GM19328 (cell line): ENCODE data around the gene GSN.

Experiments
- ATAC-seq: cut with Tn5 transposase; IDR thresholded peaks from one replicate; pipeline ENCODE4 v1.9.1; 2021; ENCODE audit warnings: mild to moderate bottlenecking, moderate library complexity; ENCODE audit not compliant: unreplicated experiment

Gene GSN

DNA sequence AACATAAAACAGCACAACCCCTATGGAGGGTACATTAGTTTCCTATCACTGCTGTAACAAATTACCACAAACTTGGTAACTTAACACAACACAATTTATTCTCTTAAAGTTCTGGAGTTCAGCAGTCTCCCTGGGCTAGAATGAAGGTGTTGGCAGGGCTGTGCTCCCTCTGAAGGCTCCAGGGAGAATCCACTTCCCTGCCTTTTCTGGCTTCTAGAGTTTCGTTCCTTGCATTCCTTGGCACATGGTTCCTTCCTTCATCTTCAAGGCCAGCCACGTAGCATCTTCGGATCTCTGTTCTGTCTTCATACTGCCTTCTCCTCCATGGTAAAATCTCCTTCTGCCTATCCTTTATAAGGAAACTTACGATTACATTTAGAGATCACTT lies 25.0 kb upstream of the GSN start:
- no peak for ATAC-seq

DNA sequence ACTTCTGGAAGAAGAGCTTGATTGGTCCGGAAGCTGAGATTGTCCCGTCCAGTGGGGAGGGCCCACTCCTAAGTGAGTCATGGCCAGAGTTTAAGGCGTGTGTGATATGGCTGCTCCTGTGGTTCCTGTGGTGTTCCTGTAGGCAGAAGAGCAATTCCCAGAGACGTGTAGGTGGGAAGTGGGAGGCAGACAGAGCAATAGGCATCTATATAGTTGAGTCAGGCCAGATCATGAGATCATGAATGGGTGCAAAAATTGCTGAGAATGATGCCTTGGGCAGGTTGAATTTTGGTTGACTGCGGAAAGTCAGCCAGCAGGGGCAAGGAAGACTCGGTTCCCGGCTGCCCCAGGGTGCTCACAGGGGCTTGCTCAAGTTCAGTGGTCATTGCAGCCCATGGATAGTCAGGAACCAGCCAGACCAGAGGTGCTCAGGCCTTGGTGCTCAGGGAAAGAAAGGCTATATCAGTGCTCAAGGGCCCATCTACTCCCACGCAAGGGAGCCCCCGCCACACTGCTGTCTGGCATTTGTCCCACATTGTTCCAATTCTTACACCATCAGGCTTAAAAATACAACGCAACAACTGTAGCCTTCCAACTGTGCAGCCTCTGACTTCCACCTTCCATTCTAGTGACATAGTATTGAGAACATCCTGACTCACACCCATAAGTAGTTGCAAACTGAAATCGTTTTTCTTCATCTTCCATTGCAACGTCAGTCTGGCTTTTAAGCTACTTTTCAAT lies 21.0 kb upstream of the GSN start:
- no peak for ATAC-seq

DNA sequence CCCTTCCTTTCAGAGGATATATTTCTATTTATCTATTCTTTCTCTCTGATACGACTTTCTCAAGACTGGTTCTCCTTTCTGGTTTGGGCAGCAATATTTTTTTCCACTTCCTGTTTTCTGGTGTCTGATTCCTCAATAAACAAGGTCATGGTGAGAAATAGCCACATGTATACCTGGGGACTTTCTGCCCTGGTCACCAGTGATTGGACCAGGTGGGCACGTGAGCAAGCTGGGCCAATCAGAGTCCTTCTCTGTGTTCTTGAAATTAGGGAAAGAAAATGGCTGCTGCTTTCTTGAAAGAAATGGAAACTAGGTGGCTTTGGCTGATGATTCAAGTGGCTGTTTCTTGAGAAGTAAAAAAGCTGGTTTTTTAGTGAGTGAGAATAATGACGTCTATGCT lies 18.4 kb upstream of the GSN start:
- ATAC-seq = no peak

DNA sequence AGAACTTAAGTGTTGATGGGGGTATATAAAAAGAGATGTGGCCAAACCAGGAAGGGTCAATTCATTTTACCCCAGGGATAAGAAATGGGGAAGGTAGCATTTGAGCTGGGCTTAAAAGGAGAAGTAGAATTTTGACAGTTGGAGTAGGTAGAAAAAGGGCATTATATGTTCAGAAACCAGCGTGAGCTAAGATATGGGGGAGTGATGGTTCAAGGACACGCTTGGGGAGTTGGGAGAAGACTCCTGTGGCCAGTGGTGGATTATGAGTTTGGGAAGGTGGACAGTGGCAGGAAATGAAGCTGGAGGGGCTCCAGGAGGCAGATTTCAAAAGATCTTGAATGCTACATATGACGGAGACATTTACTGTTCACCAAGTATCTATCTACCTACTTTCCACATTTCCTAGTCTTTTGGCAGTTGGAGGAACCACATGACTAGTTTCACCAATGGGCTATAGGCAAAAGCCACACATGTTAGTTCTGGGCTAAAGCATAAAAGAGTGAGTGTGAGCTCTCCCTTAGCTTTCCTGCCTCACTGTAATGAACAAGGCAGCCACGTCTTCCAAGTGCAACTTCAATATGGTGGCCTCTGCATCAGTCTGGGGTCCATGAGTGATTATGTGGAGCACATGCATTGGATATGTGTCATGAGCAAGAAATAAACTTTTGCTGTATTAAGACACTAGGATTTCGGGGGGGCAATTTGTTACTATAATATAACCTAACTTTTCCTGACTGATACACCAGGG lies 15.7 kb upstream of the GSN start:
- ATAC-seq = no peak

DNA sequence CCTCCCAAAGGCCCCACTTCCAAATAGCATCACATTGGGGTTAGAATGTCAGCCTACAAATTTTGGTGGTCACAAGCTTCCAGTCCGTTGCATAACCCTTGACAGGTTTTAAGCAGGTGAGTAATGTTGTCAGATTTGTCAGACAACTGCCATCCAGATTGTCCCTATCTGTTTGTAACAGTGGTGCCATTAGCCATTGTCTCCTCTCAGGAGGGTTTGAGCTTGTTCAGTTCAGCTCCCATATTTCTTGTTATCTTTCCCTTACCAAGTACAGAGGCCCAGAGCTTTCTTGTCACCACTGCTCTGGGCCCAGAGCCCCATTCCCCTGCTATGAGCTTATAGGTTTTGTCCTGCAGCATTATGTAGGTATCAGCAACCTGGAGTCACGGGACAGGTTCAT lies 14.8 kb upstream of the GSN start:
- no peak for ATAC-seq

DNA sequence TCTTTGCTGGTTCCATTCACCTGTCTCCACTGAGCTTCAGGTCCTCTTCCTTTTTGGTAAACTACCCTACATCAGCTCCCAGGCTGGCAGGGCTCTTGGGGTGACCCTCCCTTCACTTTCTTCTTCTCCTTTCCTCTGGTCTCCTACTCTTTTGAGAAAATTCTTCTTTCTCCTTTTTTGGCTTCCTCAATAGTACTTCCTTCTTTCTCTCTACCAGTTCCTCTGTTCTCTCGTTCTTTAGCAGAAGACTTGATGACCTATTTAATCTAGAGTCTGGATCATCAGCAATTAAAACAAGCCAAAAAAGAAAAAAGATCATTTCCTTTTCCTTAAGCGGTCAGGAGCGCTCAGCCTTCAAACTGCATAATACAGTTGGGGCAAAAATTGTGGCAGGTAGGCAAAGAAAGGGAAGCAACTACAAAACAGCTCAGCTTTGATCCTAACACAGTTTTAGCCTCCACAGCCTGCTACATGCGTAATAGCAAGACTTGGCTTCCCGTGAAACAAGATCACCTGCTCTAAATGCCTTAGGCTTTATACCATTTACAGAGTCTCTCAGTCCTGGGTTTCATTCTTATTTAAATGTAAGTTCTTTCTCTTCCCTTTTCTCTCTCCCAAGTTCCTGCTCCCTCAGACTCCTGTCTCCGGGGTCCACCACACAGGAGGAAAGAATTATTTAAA lies 14.0 kb upstream of the GSN start:
- ATAC-seq = no peak

DNA sequence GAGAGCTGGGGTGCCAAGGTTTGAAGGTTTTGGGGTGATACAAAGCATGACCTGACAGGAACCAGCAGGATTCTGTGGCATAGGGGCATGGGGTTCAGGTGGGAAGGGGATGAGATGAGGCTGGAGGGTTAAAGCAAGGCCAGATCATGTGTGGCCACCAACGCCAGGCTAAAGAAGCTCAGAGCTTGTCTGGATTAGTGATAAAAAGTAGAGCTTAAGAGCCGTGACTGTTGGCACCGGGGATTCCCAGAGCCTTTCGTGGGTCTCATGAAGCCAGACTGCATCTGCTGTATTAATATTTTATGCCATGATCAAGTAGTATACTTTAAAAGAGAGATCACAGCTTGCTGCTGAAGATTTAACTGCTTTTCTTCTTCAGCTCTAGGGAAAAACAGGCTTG lies 8.5 kb upstream of the GSN start:
- ATAC-seq = no peak

DNA sequence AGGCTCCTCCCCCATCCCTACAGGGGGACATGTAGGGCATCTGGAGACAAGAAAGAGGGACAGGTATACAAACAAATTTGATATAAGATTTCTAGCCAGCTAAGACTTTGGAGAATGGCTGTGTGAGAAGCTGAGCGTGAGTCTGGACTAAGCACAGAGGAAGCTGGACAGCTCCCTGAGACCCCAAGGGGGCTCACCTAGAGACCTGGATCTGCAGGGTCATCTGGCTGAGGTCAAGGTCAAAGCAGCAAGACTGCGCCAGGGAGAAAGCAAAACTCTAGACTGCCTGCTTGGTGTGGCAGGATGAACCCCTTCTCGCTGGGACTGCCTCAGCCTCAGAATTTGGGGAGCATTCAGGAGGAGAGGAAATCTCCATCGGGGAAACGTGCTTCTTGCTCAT lies 8.0 kb upstream of the GSN start:
- ATAC-seq = no peak

DNA sequence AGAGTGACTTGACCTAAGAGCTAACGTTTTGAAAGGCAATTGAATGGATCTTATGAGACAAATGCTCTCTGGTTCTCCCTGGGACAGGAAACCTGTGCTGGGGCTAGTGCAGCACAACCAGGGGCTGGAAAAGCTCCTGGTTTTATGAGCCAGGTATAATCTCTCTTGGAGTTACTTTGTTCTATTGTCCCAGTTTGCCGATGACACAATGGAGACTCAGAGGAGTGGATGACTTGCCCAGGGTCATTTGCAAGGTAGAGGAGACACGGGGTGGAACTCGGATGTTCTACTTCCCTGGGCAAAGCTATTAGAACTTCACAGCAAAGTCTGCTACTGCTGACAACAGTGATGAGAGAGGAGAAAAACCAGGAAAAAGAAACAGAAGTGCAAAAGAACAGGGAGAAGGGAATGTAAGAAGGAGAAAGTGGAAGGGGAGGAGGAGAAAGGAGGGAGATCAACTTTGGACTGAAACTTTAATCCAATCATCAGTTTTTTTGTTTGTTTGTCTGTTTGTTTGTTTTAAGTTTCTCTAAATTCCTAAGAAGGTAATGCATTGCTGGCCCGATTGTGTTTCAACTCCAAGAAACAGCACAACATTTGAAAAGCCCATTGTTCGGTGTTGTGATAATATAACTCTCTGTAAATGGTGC lies 7.4 kb upstream of the GSN start:
- ATAC-seq = no peak

DNA sequence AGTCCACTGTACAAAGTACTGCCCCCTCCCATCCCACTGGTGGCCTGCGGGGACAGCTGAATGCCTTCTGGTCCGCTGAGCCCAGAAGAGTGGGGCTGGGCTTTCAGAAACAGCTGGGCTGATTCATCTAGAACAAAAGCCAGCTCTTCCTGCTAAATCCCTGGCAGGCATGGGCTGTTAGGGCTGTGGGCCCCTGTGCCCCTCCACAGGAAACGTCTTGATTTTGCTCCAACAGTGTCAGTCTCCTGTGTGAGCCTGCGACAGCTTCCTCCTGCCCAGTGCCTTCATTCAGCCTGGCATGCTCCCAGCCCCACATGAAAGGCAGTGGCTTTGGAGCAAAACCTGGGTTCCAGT lies 6.9 kb upstream of the GSN start:
- no peak for ATAC-seq

DNA sequence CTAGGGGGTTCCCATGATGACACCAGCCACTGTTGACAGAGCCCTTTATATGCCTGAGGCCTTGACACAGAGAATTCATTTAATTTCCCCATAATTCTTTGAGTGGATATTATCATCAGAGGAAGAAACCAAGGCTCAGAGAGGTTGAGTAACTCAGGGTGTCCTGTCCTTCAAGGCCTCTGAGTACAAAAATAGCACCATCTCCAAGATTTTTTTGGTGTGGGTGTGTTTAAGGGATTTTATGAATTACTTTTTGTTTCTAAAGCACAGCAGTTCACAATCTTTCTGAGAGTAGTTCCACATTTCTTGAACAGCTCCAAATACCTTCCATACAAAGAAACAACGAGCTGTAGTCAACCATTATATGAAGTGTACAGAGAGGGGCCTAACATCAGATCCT lies 6.2 kb upstream of the GSN start:
- no peak for ATAC-seq

DNA sequence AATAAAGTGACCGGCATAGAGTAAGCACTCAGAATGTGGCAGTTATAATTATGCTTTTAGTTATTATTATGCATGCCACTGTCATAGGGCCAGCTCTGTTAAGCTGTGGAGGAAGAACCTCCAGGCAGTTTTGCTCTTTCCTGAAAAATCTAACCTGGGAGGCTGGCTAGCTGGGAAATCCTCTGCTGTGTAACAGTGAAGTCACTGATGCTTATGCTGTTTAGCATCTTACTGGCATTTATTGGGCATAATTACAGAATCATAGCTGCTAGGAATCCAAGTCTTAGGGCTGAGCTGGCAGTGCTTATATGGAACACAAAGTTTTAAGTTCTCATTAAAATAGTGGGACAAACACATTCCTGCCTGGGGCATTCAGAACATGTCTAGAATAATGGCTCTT lies 5.5 kb upstream of the GSN start:
- ATAC-seq = no peak

DNA sequence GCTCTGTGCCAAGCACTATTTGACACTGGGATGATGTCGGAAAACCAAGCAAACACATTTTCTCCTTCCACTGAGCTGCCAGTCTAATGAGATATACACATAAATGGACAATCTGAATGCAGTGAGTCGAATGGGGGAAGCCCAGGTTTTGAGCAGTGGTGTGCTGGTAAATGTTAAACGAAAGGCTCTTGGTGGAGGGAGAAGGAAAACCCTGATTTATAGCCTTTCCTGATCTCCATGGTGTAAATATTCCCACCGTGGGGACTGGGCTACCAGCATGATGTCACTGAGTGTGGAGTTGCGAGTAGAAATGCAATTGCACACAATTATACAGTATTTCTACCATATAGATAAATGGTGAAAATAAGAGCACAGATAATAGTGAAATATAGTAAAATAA lies 5.0 kb upstream of the GSN start:
- no peak for ATAC-seq

DNA sequence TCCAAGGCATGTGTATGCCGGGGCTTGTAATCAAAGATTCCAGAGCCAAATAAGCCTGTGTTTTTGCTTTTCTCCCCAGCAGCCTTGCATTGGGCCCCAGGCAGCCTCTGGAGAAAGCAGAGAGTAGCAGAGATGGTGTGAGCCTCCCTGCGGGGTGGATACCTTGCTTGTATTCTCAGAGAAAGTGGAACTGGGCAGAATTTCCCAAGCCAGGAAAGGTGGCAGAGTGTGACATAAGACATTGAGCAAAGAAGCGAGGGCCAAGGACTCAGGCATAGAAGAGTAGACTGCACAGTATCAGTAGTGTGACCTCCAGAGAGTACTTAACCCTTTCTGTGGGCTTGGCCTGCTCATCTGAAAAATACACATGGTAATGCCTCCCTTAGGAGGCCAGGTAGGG lies 1.6 kb upstream of the GSN start:
- no peak for ATAC-seq

DNA sequence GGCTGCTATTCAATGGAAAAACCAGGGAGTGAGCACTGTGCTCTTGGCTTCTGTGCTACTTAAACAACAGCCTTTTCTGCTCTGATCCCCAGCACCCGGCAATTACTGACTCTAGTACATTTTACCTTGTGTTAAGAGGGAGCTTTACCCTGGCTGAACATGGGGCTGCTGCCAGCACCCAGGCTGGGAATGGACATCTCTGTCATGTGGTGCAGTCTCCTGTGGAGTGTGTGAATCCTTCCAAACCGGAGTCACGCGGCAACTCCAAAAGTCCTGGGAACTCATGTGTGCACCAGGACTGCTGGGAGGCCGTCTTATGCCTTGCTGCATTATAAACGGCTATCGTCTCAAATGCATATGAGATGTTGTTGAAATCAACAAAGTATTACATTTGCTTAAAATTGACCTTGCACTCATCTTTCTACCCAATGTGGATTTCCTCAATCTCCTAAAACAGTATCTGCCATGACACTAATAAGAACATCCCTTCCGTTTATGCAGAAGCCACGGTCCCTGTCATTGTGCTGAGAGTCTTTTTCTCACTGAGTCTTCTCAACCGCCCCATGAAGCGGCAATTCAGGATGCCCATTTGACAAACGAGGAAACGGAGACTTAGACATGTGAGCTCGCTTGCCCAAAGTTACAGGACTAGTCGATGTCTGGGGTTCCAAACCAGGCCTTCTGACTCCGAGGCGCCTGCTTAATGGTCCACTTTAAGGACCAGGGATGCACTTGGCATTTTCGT lies 884 bp upstream of the GSN start:
- no peak for ATAC-seq

DNA sequence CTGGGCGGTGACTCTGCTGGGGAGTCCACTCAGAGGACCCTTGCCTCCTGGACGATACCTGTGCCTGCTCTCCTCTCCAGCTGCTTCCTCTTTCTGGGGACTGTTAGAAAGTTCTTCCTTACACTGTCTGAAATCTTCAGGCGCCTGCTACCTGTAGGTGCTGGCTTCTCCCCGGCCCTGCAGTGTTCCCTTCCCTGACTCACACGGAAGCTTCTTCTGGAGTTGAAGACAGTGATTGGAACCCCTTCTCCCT lies 562 bp downstream of the GSN start:
- ATAC-seq = no peak

DNA sequence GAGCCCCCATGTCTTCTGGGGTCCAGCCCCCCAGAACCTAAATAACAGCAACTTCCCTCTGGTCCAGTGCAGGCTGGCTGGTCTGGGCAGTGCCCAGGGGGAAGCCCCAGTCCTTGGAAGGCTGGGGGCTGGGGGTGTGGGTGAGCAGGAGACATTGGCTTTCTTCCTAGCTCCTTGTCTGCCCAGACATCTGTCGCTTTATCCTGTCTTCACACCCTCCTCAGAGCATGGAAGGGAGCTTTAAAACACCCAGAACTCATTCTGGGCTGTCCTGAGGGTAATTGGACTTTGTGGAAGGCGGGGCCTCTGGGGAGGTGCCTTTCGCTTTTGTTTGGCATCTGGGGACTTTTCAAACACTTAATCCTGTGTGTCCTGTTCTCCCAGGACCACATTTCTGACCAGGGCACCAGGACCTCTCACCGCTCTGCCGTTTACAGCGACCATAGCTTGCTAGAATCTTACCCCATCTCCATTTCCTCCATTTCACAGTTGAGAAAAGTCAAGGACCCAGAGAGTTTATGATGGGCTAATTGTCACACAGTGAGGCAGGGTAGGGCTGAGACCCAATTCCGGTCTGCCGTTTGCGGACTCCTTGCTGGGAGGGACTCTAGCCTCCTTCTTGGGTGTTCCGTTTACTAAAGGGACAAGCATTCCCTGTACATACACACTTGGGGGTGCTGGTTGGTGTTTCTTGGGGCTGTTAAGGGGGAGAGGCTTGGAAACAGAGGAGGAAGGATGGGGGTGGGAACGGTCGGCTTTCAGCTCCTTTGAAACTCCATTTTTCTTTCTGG lies 1.1 kb downstream of the GSN start:
- no peak for ATAC-seq

DNA sequence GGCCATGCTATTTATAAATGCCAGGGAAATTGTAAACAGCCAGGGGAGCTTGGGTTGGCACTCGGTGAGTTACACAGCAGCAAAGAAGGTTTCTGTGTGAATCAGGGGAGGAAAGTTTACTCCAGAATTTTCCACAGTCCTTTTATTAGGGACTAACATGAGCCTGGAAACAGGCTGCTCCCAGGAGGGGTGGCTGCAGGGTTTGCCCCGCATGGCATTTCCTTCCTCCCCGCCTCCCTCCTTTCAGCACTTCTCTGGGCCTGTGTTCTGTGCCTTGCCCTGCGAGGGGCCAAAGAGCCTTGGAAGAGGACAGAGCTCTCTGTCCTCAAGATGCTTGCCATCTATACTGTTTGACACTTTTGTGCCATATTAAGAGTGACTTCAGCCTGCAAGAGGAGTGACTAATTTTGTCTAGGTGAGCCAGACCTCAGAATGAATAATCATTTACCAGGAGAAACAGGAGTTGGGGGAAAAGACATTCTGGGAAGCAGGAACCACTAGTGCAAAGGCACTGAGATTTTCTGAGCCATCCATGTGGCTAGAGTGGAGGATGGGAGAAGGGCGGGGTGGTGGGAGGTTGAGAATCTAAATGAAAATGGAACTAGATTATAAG lies 1.8 kb downstream of the GSN start:
- ATAC-seq = no peak

DNA sequence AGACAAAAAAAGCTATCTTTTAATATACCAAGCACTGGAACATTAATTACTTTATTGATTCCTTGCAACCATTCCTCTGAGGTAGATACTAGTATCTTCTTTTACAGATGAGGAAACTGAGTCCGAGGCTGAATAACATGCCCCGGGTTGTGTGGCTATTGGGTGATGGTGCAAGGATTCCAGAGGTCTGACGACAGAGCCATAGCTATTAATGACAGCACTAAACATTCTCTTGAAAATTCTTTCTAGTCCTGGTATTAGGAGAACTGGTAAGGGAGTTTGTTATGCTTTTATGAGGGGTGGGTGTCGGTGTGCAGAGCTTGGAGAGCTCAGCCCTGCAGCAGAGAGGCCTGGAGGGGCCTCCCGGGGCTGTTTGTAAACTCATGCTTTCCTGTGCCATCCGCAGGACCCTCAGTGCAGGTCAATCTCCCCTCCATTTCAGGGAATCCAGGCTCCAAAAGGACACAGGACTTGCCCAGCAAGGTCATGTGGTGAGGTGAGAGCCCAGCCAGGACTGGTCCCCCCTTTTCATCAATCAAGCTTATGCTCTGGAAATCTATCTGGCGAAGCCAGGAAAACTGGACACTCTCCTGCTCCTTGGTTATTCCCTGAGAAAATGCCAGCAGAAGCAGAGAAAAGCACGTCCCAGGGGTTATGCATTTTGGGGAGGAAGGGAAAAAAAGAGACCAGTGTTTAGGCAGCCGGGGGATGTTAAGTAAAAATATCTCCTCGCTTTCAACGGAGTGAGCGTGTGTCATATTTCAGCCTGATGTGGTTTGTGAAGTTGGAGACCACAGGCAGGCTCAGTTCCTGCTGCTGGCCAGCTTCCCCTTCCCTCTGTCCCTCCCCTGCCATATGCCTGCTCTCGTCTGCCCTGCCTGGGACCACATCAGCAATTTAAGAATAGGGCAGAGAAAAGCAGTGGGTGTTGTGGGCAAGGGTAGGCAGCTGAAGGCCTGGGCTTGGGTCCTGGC lies 3.7 kb downstream of the GSN start:
- no peak for ATAC-seq
